Stimulated activated naive CD4-positive, alpha-beta T cell (primary cell): ENCODE results near the gene N4BP2.

Experiments
- DNase-seq, 6 experiments: peaks; one replicate each; lab custom pipeline; 2025; lab: John Stamatoyannopoulos, UW

N4BP2 gene

DNA sequence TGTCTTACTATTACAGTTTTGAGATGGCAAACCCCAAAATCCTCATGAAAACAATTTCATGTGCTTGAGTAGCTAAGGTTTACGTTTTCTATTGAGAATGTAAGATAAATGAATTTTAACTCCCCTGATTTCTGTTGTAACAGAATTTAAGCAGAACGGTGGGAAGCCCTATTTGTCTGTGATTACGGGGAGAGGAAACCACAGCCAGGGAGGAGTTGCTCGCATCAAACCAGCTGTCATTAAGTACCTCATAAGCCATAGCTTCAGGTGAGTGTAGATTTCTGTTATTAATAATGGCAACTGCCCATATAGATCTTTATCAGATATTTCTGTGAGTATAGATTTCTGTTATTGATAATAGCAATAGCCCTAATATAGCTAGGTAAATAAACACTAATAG, 96.0 kb downstream of the N4BP2 start:
- peak in 5 of 6 experiments; percentile 4 to 26 (median 21) for DNase-seq

DNA sequence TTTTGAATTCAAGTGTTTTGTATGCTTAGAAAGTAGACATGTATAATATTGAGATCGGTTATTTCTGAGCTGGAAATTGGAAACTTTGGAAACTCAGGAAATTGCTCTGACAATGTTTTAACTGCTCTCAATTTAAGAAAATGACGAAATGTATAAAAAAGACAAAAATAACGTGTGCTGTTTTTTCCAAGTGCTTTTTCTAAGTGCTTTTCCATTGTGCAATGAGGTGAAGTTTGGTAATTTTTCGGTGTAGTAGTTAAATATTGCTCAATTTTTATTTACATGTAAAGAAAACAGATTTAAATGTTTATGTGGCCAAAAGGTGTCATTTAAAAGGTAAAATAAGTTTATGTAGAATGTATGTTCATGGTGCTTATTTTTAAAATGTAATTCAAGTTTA, 100.8 kb downstream of the N4BP2 start:
- no peak for DNase-seq

DNA sequence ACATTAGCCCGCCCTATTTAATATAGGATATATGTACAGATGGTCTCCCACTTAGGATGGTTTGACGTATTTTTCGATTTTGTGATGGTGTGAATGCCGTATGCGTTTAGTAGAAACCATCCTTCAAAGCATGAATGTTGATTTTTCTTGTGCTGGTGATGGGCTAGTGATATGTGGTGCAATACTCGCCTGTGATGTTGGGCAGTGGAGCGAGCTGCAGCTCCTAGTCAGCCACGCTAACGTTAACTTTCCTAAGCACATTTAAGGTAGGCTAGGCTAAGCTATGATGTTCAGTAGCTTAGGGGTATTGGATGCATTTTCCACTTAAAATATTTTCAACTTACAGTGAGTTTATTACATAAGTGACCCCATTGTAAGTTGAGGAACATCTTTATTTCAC, 103.6 kb downstream of the N4BP2 start:
- DNase-seq = no peak

DNA sequence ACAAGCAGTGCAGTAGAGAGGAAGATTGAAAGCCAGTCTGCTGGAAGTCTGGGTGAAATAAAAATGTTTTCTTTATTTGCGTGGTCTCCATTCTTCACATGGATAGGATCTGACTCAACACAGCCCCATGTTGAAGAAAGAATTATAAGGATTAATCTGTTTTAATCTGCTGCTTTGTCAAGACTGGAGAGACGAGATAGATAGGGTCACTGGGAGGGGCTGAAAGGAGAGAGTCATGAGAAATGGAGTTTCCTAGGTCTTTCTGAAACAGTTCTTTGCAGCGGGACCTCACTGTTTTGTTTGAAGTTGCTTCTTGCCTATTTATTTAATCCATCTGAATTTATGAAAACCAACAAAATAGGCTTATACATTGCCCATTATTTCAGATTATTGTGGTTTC, 107.8 kb downstream of the N4BP2 start:
- no peak for DNase-seq

DNA sequence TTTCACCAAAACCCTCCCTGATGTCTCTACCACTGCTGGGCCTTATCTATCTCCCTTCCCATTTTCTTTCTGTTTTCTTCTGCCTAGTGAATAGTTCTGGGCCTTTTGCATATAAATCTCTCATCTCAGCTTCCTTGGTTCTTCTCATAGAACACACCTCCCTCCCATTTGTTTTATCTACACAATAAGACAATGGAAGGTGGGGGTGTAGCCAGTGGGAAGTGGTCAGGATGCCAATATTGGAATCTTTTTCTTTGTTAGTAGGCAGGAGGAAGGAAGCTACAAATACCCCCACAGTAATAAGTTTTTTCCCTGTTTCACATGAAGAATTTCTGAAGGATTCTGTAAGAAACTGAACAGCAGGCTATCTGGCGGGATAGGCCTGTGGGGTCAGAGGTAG, 109.3 kb downstream of the N4BP2 start:
- no peak for DNase-seq

DNA sequence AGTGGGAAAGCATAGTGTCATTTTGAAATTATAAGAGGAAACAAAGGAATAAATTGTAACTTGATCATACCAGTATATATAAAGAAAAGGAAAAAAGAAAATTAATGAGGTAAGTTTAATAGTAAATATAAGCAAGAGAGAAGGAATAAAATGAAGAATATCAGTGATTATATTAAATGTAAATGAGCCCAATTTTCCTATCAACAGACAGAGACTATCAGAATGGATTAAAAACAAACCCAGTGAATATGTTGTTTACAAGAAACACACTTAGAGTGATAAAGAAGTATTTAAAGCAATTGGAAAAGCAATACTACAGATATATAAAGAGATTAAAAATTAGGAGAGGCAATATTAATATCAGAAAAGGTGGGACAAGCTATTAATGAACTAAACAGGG, 111.4 kb downstream of the N4BP2 start:
- DNase-seq = no peak

DNA sequence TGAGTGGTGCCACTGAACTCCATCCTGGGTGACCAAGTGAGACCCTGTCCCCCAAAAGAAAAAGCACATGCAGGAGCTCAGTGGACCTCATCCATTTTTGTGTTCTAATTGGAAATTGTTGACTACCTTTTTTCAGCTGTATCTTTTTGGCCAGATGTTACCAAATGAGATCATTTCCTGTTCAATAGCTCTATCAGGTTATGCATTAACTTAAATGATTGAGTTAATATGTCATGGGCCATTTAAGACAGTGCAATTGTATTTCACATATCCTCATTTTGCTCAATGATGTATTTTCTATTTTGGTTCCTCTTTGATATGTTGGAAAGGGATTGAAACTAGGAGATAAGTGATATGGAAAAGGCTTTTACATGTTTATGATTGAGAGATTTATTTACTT, 113.9 kb downstream of the N4BP2 start:
- DNase-seq = no peak

DNA sequence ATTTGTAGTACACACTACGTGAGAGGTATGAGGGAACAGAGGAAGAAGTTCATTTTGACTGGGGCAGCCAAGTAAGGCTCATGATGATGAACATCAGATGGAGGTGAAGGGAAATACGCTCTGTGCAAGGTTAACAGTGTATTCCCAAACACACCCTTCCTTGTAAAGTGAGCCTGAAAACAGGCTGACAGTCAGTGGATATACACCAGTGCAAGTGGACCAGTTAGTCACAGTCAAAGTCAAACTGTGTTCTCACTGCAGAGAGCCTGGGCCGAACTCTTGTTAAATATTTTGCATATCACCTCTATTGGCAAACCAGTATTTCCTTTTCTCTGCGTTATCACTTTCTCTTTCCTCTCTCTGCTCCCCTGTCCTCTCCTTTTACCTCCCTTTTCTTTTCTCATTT, 116.8 kb downstream of the N4BP2 start:
- peak in 1 of 6 experiments; percentile 4 for DNase-seq

DNA sequence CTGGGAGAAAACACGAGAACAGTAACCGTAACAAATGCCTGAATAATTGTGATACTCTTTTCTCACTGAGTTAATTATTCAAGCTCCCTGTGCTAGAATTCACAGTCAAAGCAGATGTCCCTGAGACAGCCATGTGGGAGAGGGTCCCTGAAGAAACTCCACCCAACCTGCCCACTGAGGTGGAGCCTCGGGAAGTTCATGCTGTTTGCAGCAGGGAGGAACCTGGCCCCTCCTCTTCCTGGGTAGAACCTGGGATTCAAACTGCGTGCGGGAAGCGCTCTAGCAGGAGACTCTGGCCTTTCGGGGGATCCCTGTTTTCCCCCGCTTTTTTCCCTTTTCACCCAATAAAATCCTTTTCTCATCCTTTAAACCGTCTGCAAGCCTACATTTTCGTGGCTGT, 120.0 kb downstream of the N4BP2 start:
- no peak for DNase-seq

DNA sequence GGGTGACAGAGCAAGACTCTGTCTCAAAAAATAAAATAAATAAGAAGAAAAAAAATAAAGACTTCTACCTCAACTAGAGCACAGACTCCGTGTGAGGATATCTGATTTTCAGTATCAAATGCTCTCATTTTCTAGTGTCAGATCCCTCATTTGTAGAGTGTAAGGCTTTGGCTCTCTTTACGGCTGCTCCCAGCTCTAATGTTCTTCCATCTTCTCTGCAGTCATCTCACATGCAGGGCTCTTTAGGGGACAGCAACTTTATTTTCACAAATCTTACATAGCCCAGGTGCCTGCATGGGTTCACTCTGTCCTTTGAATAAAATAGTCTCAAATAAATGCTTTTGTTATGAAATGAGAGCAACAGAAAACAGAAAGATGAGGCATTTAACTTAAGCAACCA, 120.9 kb downstream of the N4BP2 start:
- no peak for DNase-seq

DNA sequence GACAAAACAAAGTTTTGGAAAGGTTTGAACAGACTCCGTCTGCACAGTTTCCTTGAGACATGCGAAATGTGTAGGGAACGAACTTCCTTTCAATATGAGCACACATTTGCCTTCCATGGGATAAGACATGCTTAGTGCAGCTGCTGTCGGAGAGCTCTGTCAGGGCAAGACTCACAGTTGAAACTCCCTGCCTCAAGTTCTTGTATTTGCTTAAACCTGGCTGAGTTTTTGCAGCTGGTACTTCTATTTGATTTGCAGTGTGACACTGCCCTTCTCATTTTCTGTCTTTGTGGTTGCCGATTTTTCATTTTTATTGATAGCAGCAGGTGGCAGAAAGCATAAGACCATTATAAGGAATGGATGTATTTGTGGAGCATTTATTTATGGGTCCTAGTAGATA, 122.0 kb downstream of the N4BP2 start:
- no peak for DNase-seq

DNA sequence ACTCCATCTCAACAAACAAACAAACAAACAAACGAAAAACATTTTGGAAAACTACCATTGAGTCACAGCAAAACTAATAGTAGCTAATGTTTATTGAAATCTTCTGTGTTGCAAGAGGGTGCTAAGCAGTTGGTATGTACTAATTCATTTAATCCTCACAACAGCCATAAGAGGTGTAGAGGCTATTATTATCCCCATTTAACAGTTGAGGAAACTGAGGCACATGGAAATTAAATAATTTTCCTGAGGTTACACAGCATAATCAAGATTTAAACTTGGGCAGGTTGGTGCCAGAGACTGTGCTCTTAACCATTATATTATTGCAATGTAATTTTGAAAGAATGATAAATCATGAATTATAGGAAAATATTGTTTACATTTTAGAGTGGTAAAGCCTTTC, 122.7 kb downstream of the N4BP2 start:
- DNase-seq = no peak

DNA sequence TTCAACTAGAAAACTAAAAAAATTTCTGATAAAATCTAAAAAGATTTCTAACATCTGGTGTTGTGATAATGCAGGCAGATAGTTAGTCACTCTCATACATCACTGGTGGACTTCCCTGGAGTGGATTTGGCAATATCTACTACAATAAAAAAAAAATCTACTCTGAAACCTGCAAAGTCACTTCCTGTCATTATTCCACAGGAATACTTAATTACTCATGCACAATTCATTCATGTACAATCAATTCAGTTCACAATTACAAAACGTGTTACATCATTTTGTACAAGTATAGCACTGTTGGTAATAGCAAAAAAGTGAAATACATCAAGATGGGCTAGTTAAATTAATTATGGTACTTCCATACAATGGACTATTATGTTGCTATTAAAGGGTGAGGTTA, 123.7 kb downstream of the N4BP2 start:
- no peak for DNase-seq

DNA sequence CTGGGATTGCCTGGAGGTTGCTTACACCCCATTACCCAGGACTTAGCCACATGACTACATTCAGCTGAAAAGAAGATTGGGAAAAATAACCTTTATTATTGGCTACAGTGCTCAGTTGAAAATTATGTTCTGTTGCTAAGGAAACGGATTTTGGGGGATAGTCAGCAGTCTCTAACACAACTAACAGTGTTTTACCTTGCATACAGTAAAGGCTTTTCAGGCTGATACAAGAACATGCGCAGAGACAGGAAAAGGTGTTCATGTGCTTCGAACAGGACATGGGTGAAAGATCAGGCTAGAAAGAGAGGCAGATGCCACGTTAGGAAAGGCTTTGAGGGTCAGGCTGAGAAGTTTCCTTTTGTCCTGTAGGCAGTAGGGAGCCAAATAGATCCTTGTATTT, 125.4 kb downstream of the N4BP2 start:
- no peak for DNase-seq

DNA sequence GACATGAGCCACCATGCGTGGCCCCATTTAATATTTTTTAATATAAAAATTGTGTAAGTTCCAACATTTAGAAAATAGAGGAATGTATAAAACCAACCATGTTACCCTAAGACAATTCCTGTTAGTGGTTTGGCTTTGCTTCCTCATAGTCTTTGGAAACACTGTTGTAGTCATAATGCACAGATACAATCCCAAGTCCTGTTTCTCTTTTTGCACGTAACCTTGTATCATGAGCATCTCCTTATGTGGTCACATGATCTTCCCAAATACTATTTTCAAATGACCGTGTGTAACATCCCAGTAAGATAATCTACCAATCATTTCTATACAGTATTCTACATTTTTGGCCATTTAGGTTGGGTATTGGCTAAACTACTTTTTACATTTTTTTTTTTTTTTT, 126.3 kb downstream of the N4BP2 start:
- no peak for DNase-seq

DNA sequence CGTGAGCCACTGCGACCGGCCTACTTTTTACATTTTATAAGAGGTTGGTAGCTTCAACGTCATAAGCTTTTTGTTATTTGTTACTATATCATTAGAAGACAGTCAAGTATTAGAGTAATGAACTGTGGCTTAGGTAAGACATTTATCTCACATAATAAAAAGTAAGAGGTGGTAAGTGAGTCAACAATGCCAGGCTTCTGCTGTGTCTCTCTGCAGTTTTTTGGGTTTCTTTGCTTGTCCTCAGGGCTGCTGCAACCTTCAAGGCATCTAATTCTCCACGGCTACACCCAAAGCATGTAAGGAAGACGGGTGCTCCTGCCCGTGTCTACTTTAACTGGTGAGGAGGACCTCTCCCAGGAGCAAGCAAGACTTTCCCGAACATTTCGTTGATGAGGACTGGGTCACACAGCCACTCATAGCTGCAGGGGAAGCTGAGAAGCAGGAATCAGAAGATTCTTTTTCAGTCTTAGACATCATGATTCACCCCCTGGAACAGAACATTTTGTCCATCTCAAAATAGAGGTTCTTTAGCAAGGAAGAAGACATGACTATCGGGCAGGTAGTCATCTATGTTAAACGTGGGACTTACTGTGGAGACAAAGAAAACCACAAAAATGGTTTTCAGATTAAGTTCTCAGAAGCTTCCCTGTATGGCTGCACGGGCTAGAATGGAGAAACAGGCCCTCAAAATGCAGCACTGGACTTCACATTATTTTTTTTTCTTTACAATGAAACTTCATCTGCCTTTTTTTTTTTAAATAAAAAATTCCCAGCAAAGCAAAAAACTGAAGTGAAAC, 127.2 kb downstream of the N4BP2 start:
- DNase-seq = no peak

DNA sequence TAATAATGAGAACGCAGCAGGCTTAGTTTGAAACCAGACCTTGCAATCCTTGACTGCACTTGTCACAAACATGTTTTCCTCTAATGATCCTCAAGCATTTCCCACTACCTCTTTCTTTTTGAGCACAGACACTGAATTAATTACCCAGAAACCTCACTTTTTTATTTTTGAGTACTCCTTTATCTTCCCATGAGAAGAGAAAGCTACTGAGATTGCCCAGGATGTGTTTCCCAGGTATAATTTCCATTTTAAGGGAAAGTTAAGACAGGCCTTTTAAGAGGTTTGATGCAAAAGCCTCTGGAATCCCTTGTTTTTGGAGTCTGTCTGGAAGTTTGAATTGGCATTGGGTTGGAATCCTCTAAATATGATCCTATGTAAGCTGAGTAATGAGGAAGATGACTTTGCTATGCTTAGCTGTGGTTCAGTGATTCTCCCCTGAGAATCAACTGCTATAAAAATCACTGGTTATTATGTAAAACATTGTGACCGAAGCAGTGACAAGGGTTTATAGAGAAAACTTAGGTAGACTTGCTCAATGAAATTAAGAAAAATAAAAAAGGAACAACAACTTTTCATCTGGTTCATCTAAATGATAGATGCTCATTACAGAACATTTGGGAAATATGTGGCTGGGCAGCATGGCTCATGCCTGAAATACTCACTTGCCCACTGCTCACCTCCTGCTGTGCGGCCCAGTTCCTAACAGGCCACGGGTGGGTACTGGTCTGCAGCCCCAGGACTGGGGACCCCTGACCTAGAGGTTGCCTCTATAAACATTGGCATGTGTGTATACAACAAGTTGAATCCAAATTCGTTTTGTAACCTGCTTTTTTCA, 129.4 kb downstream of the N4BP2 start:
- no peak for DNase-seq

DNA sequence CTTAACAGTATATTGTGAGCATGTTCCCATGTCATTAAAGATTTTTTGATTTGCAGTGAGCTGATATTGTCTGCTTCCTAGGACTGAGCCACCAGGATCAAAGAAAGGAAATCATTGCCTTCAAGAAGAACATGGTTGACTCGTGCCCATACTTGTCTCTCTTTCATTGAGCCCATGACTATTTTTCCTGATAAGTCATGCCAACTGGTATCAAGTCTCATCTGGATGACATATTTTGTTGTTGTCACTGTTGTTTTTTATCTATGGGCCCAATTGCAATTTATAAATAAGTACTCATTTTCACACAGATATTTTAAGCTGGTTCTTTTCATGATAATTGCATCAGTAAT, 130.0 kb downstream of the N4BP2 start:
- DNase-seq = no peak

DNA sequence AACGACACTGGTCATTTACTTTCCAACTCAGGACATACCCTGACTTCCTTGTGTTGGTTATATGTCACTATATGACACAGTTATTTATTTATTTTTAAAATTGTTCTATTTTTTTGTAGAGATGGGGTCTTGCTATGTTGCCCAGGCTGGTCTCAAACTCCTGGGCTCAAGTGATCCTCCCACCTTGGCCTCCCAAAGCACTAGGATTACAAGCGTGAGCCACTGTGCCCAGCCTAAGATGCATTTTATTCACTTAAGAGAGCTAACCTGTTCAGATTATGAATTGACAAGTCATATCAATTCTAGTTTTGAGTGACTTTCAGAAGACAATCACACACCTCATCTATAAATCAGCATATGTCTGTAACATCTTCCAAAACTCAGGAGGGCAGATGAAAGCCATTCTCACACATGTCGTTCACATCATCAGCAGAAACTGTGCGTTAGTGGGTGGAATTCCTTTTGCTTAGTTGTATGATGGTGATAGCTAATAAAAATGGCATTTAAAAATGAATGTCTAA, 130.8 kb downstream of the N4BP2 start:
- DNase-seq = no peak

DNA sequence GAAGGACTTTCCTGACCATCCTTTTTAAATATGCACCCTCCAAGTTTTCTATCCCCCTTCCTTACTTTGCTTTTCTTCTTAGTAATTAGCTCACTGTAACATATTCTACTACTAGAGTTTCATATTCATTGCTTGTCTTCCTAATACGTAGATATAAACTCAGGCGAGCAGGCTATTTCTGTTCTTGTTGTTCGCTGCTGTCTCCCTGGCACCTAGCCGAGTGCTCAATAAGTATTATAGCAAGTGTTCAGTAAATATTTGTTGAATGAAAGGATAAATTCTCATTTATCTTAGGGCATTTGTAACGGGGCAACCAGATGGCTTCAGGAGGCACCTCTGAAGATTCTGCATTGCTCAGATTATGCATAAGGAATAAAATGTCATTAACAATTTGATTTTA, 133.4 kb downstream of the N4BP2 start:
- no peak for DNase-seq

DNA sequence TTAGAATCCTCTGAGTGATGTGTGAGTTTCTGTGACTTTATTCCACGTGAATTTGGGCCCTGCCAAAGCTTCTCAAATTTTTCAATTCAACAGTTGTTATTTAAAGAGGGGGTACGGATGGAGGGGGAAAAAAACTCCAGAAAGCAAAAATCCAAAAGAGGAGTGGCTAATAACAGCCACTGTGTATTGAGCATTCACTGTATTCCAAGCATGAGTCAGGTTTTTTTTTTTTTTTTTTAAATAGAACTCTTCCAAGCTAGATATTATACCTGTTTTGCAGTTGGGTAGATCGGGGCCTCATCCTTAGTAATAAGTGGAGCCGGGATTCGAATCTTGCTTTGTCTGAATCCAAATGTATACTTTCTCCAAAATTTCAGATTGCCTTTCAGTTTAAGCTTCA, 133.8 kb downstream of the N4BP2 start:
- DNase-seq = no peak

DNA sequence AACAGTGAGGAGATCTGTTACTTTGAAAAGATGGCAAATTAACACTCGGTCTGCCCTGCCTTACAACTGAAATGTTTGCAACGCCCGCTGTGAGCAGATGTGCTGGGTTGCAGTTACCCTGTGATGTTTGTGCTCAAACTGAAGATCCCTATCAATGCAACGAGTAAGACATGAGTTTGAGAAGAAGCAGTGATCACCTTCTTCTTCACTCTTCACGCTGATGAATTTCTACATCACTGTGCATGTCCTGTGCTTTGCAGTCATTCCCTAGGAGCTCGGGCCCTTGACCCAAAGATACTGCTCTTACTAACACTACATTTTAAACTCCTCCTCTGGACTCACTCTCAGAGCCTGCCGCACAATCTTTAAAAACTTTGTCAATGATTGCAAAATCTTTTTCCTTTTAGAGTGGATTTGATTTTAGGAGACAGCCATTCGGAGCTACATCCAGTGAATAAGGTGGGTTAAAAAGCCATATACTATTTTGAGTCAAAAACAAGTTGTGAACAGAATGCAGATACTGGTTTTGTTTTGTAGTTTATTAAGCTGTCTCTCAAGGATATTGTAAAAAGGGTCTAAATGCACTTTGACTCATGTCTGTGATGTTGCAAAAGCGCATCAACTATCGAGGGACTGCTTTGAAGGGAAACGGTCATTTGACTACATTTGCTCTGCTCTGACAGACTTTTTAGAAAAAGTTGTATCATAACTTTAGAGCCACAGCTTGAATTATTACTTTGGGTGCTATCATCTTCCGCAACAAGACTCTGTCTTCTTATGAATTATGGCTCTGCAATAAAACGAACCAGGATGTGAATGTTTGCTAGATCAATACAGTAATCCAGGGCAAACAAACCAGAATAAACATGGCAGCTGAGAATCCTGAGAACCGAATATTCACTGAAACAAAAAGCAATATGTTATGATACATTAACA, 134.5 kb downstream of the N4BP2 start:
- peak in 5 of 6 experiments; percentile 20 to 62 (median 57) for DNase-seq
